Loucy (cell line): ENCODE measurements around the gene ELN.

Experiments
- H2AFZ ChIP-seq: fragments of 200-600 bp; sonication (generic); 2 replicates; pipeline ENCODE4 v1.6.0; 2016; ENCODE audit warnings: antibody characterized with exemption, mild to moderate bottlenecking, low read length, moderate library complexity
- H3F3A ChIP-seq: fragments of 200-600 bp; 2 replicates; pipeline ENCODE4 v1.6.0; 2016; ENCODE audit warnings: antibody characterized with exemption, low read depth, mild to moderate bottlenecking
- H3K27me3 ChIP-seq: fragments of 200-600 bp; sonication (generic); 2 replicates; pipeline ENCODE4 v1.6.1; 2014; ENCODE audit warnings: low read length, mild to moderate bottlenecking; ENCODE audit not compliant: insufficient read depth, poor library complexity, severe bottlenecking
- H3K36me3 ChIP-seq: fragments of 200-600 bp; sonication (generic); 2 replicates; pipeline ENCODE4 v1.6.1; 2016; ENCODE audit warnings: low read length; ENCODE audit not compliant: insufficient read depth
- H3K4me1 ChIP-seq: fragments of 200-600 bp; sonication (generic); 2 replicates; pipeline ENCODE4 v1.5.1; 2014; ENCODE audit warnings: low read length, mild to moderate bottlenecking; ENCODE audit not compliant: insufficient read depth, poor library complexity, severe bottlenecking
- H3K4me2 ChIP-seq: fragments of 200-600 bp; sonication (generic); 2 replicates; pipeline ENCODE4 v1.6.0; 2014; ENCODE audit warnings: antibody characterized with exemption, low read length, low read depth, mild to moderate bottlenecking; ENCODE audit not compliant: poor library complexity, severe bottlenecking
- H3K4me3 ChIP-seq: fragments of 200-600 bp; sonication (generic); 2 replicates; pipeline ENCODE4 v1.5.1; 2014; ENCODE audit warnings: low read length, mild to moderate bottlenecking, mixed read lengths; ENCODE audit not compliant: poor library complexity, severe bottlenecking
- H3K79me2 ChIP-seq: fragments of 200-600 bp; sonication (generic); 2 replicates; pipeline ENCODE4 v1.6.1; 2014; ENCODE audit warnings: low read length; ENCODE audit not compliant: insufficient read depth
- H3K9ac ChIP-seq: fragments of 200-600 bp; sonication (generic); 2 replicates; pipeline ENCODE4 v1.6.0; 2014; ENCODE audit warnings: mild to moderate bottlenecking, low read depth, low read length, moderate library complexity; ENCODE audit not compliant: poor library complexity, severe bottlenecking
- H3K9me2 ChIP-seq: fragments of 200-600 bp; sonication (generic); replicated peaks from 2 replicates; pipeline ENCODE4 v1.6.1; 2016; ENCODE audit warnings: low read depth, low read length, mixed read lengths
- H3K9me3 ChIP-seq: fragments of 200-600 bp; sonication (generic); 2 replicates; pipeline ENCODE4 v1.6.1; 2014; ENCODE audit warnings: mild to moderate bottlenecking, antibody characterized with exemption, low read length, low read depth; ENCODE audit not compliant: insufficient read depth
- H4K20me1 ChIP-seq: fragments of 200-600 bp; sonication (generic); 2 replicates; pipeline ENCODE4 v1.6.0; 2014; ENCODE audit warnings: antibody characterized with exemption, low read length, mild to moderate bottlenecking; ENCODE audit not compliant: insufficient read depth, poor library complexity, severe bottlenecking
- CTCF ChIP-seq: fragments of 200-600 bp; sonication (generic); conservative IDR thresholded peaks from 2 replicates; pipeline ENCODE4 v1.5.1; 2014; ENCODE audit warnings: mild to moderate bottlenecking, antibody characterized with exemption, low read length
- EZH2phosphoT487 ChIP-seq: fragments of 200-600 bp; IDR thresholded peaks from 2 replicates; pipeline ENCODE4 v1.6.1; 2018; ENCODE audit warnings: antibody characterized with exemption, mild to moderate bottlenecking, moderate library complexity, borderline replicate concordance

ELN gene

GRCh38 chr7:74048999-74049599 lies 21.1 kb downstream of the ELN start:
- Histone ChIP-seq H4K20me1 (no peaks in the 10 kb centered on the region), H3K4me1 (no peaks in the 10 kb centered on the region), H2AFZ (no peak overlapping the region), H3K4me3 (no peak overlapping the region), H3K27me3 (no peaks in the 10 kb centered on the region), H3K9me3 (no peaks in the 10 kb centered on the region), H3K36me3 (no peaks in the 10 kb centered on the region), H3K9ac (no peak overlapping the region), H3F3A (no peaks in the 10 kb centered on the region), H3K79me2 (no peaks in the 10 kb centered on the region), H3K9me2 (no peaks in the 10 kb centered on the region), H3K4me2 (no peak overlapping the region)
- TF ChIP-seq EZH2phosphoT487, result no peak
- TF ChIP-seq CTCF, result no peak

- Histone ChIP-seq H3F3A (no peaks in the 10 kb centered on the region), H3K4me3 (no peak overlapping the region), H3K36me3 (no peaks in the 10 kb centered on the region), H3K9me2 (no peaks in the 10 kb centered on the region), H3K4me2 (no peak overlapping the region), H2AFZ (no peak overlapping the region), H3K27me3 (no peaks in the 10 kb centered on the region), H4K20me1 (no peaks in the 10 kb centered on the region), H3K9me3 (no peaks in the 10 kb centered on the region), H3K9ac (no peak overlapping the region), H3K79me2 (no peaks in the 10 kb centered on the region), H3K4me1 (no peaks in the 10 kb centered on the region)
- no peak for TF ChIP-seq EZH2phosphoT487
- no peak for TF ChIP-seq CTCF
Measured at GRCh38 chr7:74049997-74050798, 22.2 kb downstream of the ELN start.

- no peaks in the 10 kb centered on the region for H3K36me3 ChIP-seq
- no peaks in the 10 kb centered on the region for H3K9me2 ChIP-seq
- H3K27me3 ChIP-seq, result no peaks in the 10 kb centered on the region
- H3K4me2 ChIP-seq, result no peak overlapping the region
- H2AFZ ChIP-seq, result no peak overlapping the region
- H3F3A ChIP-seq, result no peaks in the 10 kb centered on the region
- H3K4me1 ChIP-seq, result no peaks in the 10 kb centered on the region
- H3K4me3 ChIP-seq, result no peak overlapping the region
- H3K79me2 ChIP-seq, result no peaks in the 10 kb centered on the region
- no peaks in the 10 kb centered on the region for H4K20me1 ChIP-seq
- no peak for TF ChIP-seq EZH2phosphoT487
- TF ChIP-seq CTCF, result no peak
- H3K9me3 ChIP-seq, result no peaks in the 10 kb centered on the region
- H3K9ac ChIP-seq, result no peak overlapping the region
Measured at GRCh38 chr7:74051193-74051592, 23.2 kb downstream of the ELN start.
